PFSK-1 (cell line): ENCODE measurements around the gene PRDM16.

Experiments used
- FOXP2 ChIP-seq: optimal IDR thresholded peaks from 2 replicates; pipeline ENCODE3; 2011; ENCODE audit warnings: borderline replicate concordance, control low read depth, inconsistent platforms; ENCODE audit not compliant: insufficient read depth; ENCODE audit errors: extremely low read length, extremely low read depth
- POLR2AphosphoS5 ChIP-seq: IDR thresholded peaks from 2 replicates; pipeline ENCODE4 v1.6.1; 2012; ENCODE audit warnings: low read depth, mild to moderate bottlenecking, control low read depth, low read length, moderate library complexity
- REST ChIP-seq, 2 experiments: IDR thresholded peaks; 2 replicates each; pipeline versions ENCODE4 v1.6.1 to v1.8.0; 2011 to 2012; ENCODE audit warnings: low read depth in 2 of 2, low read length in 2 of 2, control low read depth in 1 of 2, inconsistent platforms in 1 of 2, mild to moderate bottlenecking in 1 of 2, moderate library complexity in 1 of 2; ENCODE audit not compliant: insufficient read depth in 1 of 2
- SIN3A ChIP-seq: IDR thresholded peaks from 2 replicates; pipeline ENCODE4 v1.6.1; 2012; ENCODE audit warnings: mild to moderate bottlenecking, low read length, moderate library complexity, borderline replicate concordance; ENCODE audit not compliant: insufficient read depth
- TAF1 ChIP-seq: IDR thresholded peaks from 2 replicates; pipeline ENCODE4 v1.6.1; 2012; ENCODE audit warnings: low read length, control low read depth, borderline replicate concordance; ENCODE audit not compliant: insufficient read depth

The PRDM16 gene

GRCh38 chr1:3181956-3182355, 113.0 kb downstream of the PRDM16 start:
- TF ChIP-seq TAF1, result no peak
- no peak for TF ChIP-seq POLR2AphosphoS5
- TF ChIP-seq SIN3A, result no peak
- no peak for TF ChIP-seq REST (IDR thresholded peaks at IDR 0.05; ENCODE audit: insufficient read depth in 1 of 2, low read depth in 2 of 2, low read length in 2 of 2)
- TF ChIP-seq FOXP2, result no peak

GRCh38 chr1:3183411-3183810, 114.4 kb downstream of the PRDM16 start:
- TF ChIP-seq SIN3A (no peak), REST (IDR thresholded peaks at IDR 0.05; ENCODE audit: insufficient read depth in 1 of 2, low read depth in 2 of 2, low read length in 2 of 2) (no peak), TAF1 (no peak), POLR2AphosphoS5 (no peak), FOXP2 (no peak)

- no peak for TF ChIP-seq FOXP2
- TF ChIP-seq REST (IDR thresholded peaks at IDR 0.05; ENCODE audit: insufficient read depth in 1 of 2, low read depth in 2 of 2, low read length in 2 of 2), result no peak
- TF ChIP-seq TAF1, result no peak
- no peak for TF ChIP-seq POLR2AphosphoS5
- TF ChIP-seq SIN3A, result no peak
These were observed 114.8 kb downstream of the PRDM16 start for GRCh38 chr1:3183813-3184212.

- no peak for TF ChIP-seq REST (IDR thresholded peaks at IDR 0.05; ENCODE audit: insufficient read depth in 1 of 2, low read depth in 2 of 2, low read length in 2 of 2)
- no peak for TF ChIP-seq POLR2AphosphoS5
- TF ChIP-seq SIN3A, result no peak
These were observed 115.7 kb downstream of the PRDM16 start for GRCh38 chr1:3184666-3185065.

- TF ChIP-seq POLR2AphosphoS5 (no peak), TAF1 (no peak), SIN3A (no peak), REST (IDR thresholded peaks at IDR 0.05; ENCODE audit: insufficient read depth in 1 of 2, low read depth in 2 of 2, low read length in 2 of 2) (no peak), FOXP2 (no peak)
These were observed 117.0 kb downstream of the PRDM16 start for GRCh38 chr1:3185896-3186525.
